PC-9 (cell line): ENCODE results near the gene PLB1.

ENCODE experiments used
- CTCF ChIP-seq: fragments of 200-600 bp; sonication (generic); conservative IDR thresholded peaks from 2 replicates; pipeline ENCODE4 v1.6.1; 2017; ENCODE audit warnings: mixed run types, antibody characterized with exemption, mild to moderate bottlenecking, moderate library complexity
- EZH2 ChIP-seq: fragments of 200-600 bp; sonication (generic); IDR thresholded peaks from 2 replicates; pipeline ENCODE4 v1.8.0; 2017; ENCODE audit warnings: antibody characterized with exemption, low read depth

GRCh38 chr2:28543316-28544035 is 47.6 kb downstream of the PLB1 start:
- TF ChIP-seq CTCF, result no peak
- TF ChIP-seq EZH2, result no peak
